ENCODE results near the gene WDR73. TPM values are rescaled to one million over a fixed set of nuclear protein-coding genes. Genes with fewer than 3 reads are reported as not detected.

WDR73 gene
- total and polyA plus RNA-seq, 10 of the 15 experiments (the other 5 are each of a cell fraction or from before 2014, with no cell fraction given) = 4.4 to 25.6 (median 16.3) TPM

DNA sequence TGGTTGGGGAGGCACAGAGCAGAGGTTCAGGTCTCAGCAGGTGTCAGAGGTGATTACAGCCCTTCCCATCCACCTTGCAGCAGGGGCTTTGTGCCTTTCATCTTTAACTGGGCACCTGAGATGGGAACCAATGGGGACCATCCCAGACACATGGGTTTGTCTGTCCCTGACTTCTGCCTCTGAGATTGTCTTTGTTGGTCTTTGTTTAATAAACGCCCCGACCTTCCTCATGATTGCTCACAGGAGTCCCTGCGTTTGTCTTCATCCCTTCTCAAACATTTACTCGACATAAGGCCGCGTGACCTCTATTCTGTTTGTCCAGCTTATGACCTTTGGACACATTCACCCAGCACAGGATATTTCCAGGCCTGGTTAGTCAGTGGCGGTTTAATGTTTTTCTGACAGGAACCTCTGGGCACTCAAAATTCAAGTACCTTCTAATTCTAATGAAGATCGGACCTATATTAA, 47.4 kb downstream of the WDR73 start:
- no TSS peak for BruUV-seq (replicated peaks)
- no peak for ATAC-seq
- no peaks in the 10 kb centered on the region for H4K20me1 ChIP-seq (ENCODE audit: control insufficient read depth, insufficient read depth)
- H3K4me2 ChIP-seq (ENCODE audit: control insufficient read depth, insufficient read depth) = no peak overlapping the region
- H3K9me3 ChIP-seq (replicated peaks; ENCODE audit: control insufficient read depth, insufficient read depth, low read length) = no peaks in the 10 kb centered on the region
- intact Hi-C loops (cut with micrococcal nuclease; ENCODE audit: unreplicated experiment) = no loop called here
- RAD21 ChIA-PET (ENCODE audit: unreplicated experiment) = interaction anchor here (0.8 kb wide), 1 partner anchor 272 kb away, joined by 3 read pairs; no protein-coding TSS in a partner anchor
- no peak overlapping the region for H3K4me3 ChIP-seq
- H3K4me1 ChIP-seq (ENCODE audit: control insufficient read depth, insufficient read depth, low read length) = peaks cover 25% of the 10 kb centered on the region
- no peak for FAIRE-seq
- no peak overlapping the region for H3K27ac ChIP-seq (ENCODE audit: control insufficient read depth, insufficient read depth)
- peaks cover 4% of the 10 kb centered on the region for H3K79me2 ChIP-seq (ENCODE audit: control insufficient read depth, insufficient read depth, low read length)
- H2AFZ ChIP-seq (ENCODE audit: control insufficient read depth, low read depth, low read length) = no peak overlapping the region
- POLR2A ChIA-PET = interaction anchor here (0.6 kb wide), 1 partner anchor 23 kb away, joined by 6 read pairs; no protein-coding TSS in a partner anchor
- no peak overlapping the region for H3K9ac ChIP-seq (ENCODE audit: control insufficient read depth, insufficient read depth, low read length)
- SMC1A ChIA-PET (ENCODE audit: uncharacterized antibody, unreplicated experiment) = interaction anchor here (1.5 kb wide), 1 partner anchor 12 kb away, joined by 3 read pairs; no protein-coding TSS in a partner anchor
- peaks cover 0 to 9% of the 10 kb centered on the region in 2 experiments; a peak in 1 of 4 replicates for H3K36me3 ChIP-seq (ENCODE audit: control insufficient read depth in 2 of 2, insufficient read depth in 2 of 2, low read length in 1 of 2)
- in situ Hi-C loops (cut with MboI) = no loop called here
- TF ChIP-seq, protein P1, sequence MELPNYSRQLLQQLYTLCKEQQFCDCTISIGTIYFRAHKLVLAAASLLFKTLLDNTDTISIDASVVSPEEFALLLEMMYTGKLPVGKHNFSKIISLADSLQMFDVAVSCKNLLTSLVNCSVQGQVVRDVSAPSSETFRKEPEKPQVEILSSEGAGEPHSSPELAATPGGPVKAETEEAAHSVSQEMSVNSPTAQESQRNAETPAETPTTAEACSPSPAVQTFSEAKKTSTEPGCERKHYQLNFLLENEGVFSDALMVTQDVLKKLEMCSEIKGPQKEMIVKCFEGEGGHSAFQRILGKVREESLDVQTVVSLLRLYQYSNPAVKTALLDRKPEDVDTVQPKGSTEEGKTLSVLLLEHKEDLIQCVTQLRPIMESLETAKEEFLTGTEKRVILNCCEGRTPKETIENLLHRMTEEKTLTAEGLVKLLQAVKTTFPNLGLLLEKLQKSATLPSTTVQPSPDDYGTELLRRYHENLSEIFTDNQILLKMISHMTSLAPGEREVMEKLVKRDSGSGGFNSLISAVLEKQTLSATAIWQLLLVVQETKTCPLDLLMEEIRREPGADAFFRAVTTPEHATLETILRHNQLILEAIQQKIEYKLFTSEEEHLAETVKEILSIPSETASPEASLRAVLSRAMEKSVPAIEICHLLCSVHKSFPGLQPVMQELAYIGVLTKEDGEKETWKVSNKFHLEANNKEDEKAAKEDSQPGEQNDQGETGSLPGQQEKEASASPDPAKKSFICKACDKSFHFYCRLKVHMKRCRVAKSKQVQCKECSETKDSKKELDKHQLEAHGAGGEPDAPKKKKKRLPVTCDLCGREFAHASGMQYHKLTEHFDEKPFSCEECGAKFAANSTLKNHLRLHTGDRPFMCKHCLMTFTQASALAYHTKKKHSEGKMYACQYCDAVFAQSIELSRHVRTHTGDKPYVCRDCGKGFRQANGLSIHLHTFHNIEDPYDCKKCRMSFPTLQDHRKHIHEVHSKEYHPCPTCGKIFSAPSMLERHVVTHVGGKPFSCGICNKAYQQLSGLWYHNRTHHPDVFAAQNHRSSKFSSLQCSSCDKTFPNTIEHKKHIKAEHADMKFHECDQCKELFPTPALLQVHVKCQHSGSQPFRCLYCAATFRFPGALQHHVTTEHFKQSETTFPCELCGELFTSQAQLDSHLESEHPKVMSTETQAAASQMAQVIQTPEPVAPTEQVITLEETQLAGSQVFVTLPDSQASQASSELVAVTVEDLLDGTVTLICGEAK (IDR thresholded peaks at IDR 0.05; ENCODE audit: borderline replicate concordance) = no peak
- TF ChIP-seq LARP7 (IDR thresholded peaks at IDR 0.05) = no peak
- TF ChIP-seq POLR2AphosphoS2 (IDR thresholded peaks at IDR 0.05; ENCODE audit: low read depth, low read length) = no peak
- TF ChIP-seq, protein P2, sequence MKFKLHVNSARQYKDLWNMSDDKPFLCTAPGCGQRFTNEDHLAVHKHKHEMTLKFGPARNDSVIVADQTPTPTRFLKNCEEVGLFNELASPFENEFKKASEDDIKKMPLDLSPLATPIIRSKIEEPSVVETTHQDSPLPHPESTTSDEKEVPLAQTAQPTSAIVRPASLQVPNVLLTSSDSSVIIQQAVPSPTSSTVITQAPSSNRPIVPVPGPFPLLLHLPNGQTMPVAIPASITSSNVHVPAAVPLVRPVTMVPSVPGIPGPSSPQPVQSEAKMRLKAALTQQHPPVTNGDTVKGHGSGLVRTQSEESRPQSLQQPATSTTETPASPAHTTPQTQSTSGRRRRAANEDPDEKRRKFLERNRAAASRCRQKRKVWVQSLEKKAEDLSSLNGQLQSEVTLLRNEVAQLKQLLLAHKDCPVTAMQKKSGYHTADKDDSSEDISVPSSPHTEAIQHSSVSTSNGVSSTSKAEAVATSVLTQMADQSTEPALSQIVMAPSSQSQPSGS (IDR thresholded peaks at IDR 0.05; ENCODE audit: low read length) = no peak
- TF ChIP-seq, protein P3, sequence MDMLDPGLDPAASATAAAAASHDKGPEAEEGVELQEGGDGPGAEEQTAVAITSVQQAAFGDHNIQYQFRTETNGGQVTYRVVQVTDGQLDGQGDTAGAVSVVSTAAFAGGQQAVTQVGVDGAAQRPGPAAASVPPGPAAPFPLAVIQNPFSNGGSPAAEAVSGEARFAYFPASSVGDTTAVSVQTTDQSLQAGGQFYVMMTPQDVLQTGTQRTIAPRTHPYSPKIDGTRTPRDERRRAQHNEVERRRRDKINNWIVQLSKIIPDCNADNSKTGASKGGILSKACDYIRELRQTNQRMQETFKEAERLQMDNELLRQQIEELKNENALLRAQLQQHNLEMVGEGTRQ (IDR thresholded peaks at IDR 0.05; ENCODE audit: borderline replicate concordance, low read depth, low read length) = no peak
- no peak for TF ChIP-seq RFX5 (IDR thresholded peaks at IDR 0.05; ENCODE audit: low read depth, low read length)
- no peak for TF ChIP-seq ZNF622 (IDR thresholded peaks at IDR 0.05)
- TF ChIP-seq ZZZ3 (IDR thresholded peaks at IDR 0.05; ENCODE audit: control insufficient read depth, insufficient read length, low read depth) = no peak
- no peak for TF ChIP-seq CHD2 (IDR thresholded peaks at IDR 0.05; ENCODE audit: borderline replicate concordance, low read depth, low read length)
- no peak for DNase-seq (ENCODE audit: low read depth, low spot score)
- CTCF ChIA-PET = interaction anchor here (0.8 kb wide), 1 partner anchor 47 kb away, joined by 3 read pairs; the partner anchor contains the start of gene WDR73
- 93% methylated on average over 8 of the region's 8 CpGs for WGBS (ENCODE audit: insufficient coverage, insufficient replicate concordance, low lambda C conversion rate, missing lambda C conversion rate)
- no peaks in the 10 kb centered on the region for H3K27me3 ChIP-seq (replicated peaks in 1 of 2; ENCODE audit: control insufficient read depth in 2 of 2, insufficient read depth in 2 of 2, low read length in 1 of 2)
